H1 (cell line): Measurements from ENCODE around the gene PSIP1. TPM values are rescaled to one million over a fixed set of nuclear protein-coding genes. Genes with fewer than 3 reads are reported as not detected.

Experiments used
- BACH1 ChIP-seq: IDR thresholded peaks from 2 replicates; pipeline ENCODE4 v1.6.1; 2012; ENCODE audit warnings: low read length, improper control_type of control experiment
- CHD1 ChIP-seq: IDR thresholded peaks from 2 replicates; pipeline ENCODE4 v1.6.1; 2012; ENCODE audit warnings: low read depth, low read length, improper control_type of control experiment
- CHD2 ChIP-seq: IDR thresholded peaks from 2 replicates; pipeline ENCODE4 v1.6.1; 2012; ENCODE audit warnings: low read length, improper control_type of control experiment
- EGR1 ChIP-seq: IDR thresholded peaks from 2 replicates; pipeline ENCODE4 v1.6.1; 2011; ENCODE audit warnings: low read depth, low read length, borderline replicate concordance
- EZH2 ChIP-seq: fragments of 200-600 bp; sonication (generic); IDR thresholded peaks from 2 replicates; pipeline ENCODE4 v1.7.1; 2012; ENCODE audit warnings: low read depth, mild to moderate bottlenecking, moderate library complexity, low read length, inconsistent platforms; ENCODE audit not compliant: severe bottlenecking
- GABPA ChIP-seq: IDR thresholded peaks from 2 replicates; pipeline ENCODE4 v1.6.1; 2011; ENCODE audit warnings: mild to moderate bottlenecking, low read length, moderate library complexity, borderline replicate concordance; ENCODE audit not compliant: insufficient read depth
- HDAC2 ChIP-seq, 2 experiments: fragments of 300-600 bp in 1 of 2; sonication (generic) in 1 of 2; IDR thresholded peaks; 2 replicates each; pipeline ENCODE4 v1.6.1; 2011 to 2012; ENCODE audit warnings: low read depth in 2 of 2, low read length in 2 of 2, mild to moderate bottlenecking in 2 of 2, moderate library complexity in 2 of 2, borderline replicate concordance in 1 of 2, inconsistent platforms in 1 of 2
- KDM4A ChIP-seq: IDR thresholded peaks from one replicate; pipeline ENCODE4 v1.7.1; 2012; ENCODE audit warnings: low read depth, mild to moderate bottlenecking, moderate library complexity, low read length, inconsistent platforms; ENCODE audit not compliant: severe bottlenecking
- KDM5A ChIP-seq: fragments of 200-600 bp; IDR thresholded peaks from 2 replicates; pipeline ENCODE4 v1.7.1; 2012; ENCODE audit warnings: mild to moderate bottlenecking, low read length, inconsistent platforms, mixed read lengths
- MAFK ChIP-seq: IDR thresholded peaks from 2 replicates; pipeline ENCODE4 v1.6.1; 2012; ENCODE audit warnings: low read depth, mild to moderate bottlenecking, improper control_type of control experiment, low read length
- SP1 ChIP-seq: IDR thresholded peaks from 2 replicates; pipeline ENCODE4 v1.6.1; 2011; ENCODE audit warnings: low read depth, low read length
- SP2 ChIP-seq: IDR thresholded peaks from 2 replicates; pipeline ENCODE4 v1.6.1; 2012; ENCODE audit warnings: mild to moderate bottlenecking, low read length, inconsistent platforms
- SUZ12 ChIP-seq: fragments of 200-600 bp; sonication (generic); IDR thresholded peaks from 2 replicates; pipeline ENCODE4 v1.6.1; 2012; ENCODE audit warnings: mild to moderate bottlenecking, inconsistent platforms, low read length, moderate library complexity, mixed read lengths
- TAF1 ChIP-seq: IDR thresholded peaks from 2 replicates; pipeline ENCODE4 v1.6.1; 2011; ENCODE audit warnings: mild to moderate bottlenecking, low read depth, low read length
- TBP ChIP-seq: IDR thresholded peaks from 2 replicates; pipeline ENCODE4 v1.6.1; 2011; ENCODE audit warnings: low read depth, low read length, improper control_type of control experiment
- YY1 ChIP-seq: IDR thresholded peaks from 2 replicates; pipeline ENCODE4 v1.6.1; 2011; ENCODE audit warnings: low read depth, mild to moderate bottlenecking, low read length
- polyA plus RNA-seq, 7 experiments: library from polyadenylated mRNA; depleted of rRNA in 3 of 7; stranded (reverse) in 5 of 7; unstranded in 2 of 7; fragments of >200 nt in 5 of 7; fragments of 200-250 nt in 2 of 7; gene quantifications; 1 replicate in 5 of 7; 2 replicates in 1 of 7; 4 replicates in 1 of 7; pipeline versions ENCODE4 v1.2.1 to v1.2.3, GENCODE V29; 2011 to 2013; ENCODE audit warnings: missing spikeins in 2 of 7, mixed read lengths in 2 of 7
- total RNA-seq: library from RNA; stranded (reverse); fragmentation: NEBNext Ultra II Directional; extraction: Animal tissue kit (Norgen Biotek cat#: 25700); gene quantifications from 2 replicates; pipeline ENCODE4 v1.2.1, GENCODE V29; 2021

PSIP1 gene
- total and polyA plus RNA-seq, 2 of the 8 experiments (the other 6 are each of a cell fraction or from before 2014, with no cell fraction given): 63.3 to 387 TPM

DNA sequence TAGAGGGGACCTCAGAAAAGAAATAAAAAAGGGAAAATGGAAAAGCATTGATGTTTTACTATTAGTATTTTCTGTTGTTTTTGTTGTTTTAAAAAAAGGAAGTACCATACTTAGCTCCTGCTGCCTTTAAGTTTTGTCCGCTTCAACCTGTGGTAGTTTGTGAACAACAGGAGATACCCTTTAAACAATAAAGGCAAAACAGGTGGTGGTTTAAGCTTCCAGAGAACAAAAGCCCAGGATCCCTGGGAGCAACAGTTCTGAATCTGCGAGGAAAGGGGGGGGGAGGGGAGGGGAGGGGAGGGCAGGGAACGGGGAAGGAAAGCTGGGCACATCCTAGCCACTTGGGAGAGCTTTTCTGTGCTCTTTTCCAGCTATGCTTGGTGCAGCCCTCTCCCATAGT is 2.1 kb upstream of the PSIP1 start (continued):
- TF ChIP-seq SP2: no peak
- no peak for TF ChIP-seq SUZ12
- TF ChIP-seq YY1: no peak
- no peak for TF ChIP-seq TBP
- TF ChIP-seq EGR1: no peak
- no peak for TF ChIP-seq HDAC2 (IDR thresholded peaks at IDR 0.05; ENCODE audit: borderline replicate concordance in 1 of 2, low read depth in 2 of 2, low read length in 2 of 2)
- no peak for TF ChIP-seq KDM4A
- TF ChIP-seq CHD1: no peak
- no peak for TF ChIP-seq CHD2
- no peak for TF ChIP-seq KDM5A
- no peak for TF ChIP-seq MAFK
- TF ChIP-seq BACH1: no peak
- 0 out of 2 replicates have a peak, but pooled peaks have one; percentile 52 for TF ChIP-seq SP1
- no peak for TF ChIP-seq EZH2
- peak; percentile 65 for TF ChIP-seq TAF1
- TF ChIP-seq GABPA: no peak
